HCT116 (cell line): ENCODE data around the gene NPFFR1. TPM values are rescaled to one million over a fixed set of nuclear protein-coding genes. Genes with fewer than 3 reads are reported as not detected.

Experiments used
- ATAC-seq: fragments of 200-7000 bp; cut with Tn5 transposase; 2 replicates; pipeline ENCODE4 v1.9.1; 2020; ENCODE audit warnings: mild to moderate bottlenecking, moderate library complexity
- BruUV-seq: library from RNA; stranded (reverse); fragments of 400-500 nt; replicated peaks from 2 replicates; lab custom pipeline; 2021; lab: Mats Ljungman, UMichigan
- CTCF ChIA-PET: fragments of 300-600 bp; sonication (Branson Sonifier 250); formaldehyde crosslinking; loops from one replicate; lab custom pipeline; 2021; ENCODE audit warnings: antibody characterized with exemption; lab: Charles Lee
- POLR2A ChIA-PET: fragments of 300-600, 350-600 bp; sonication (Branson Sonifier 250); formaldehyde crosslinking; loops from one replicate; lab custom pipeline; 2021; ENCODE audit warnings: antibody characterized with exemption; lab: Charles Lee
- RAD21 ChIA-PET, 2 experiments: fragments of 300-600 bp; sonication (Branson Sonifier 250); formaldehyde crosslinking; loops; one replicate each; lab custom pipeline; 2023; ENCODE audit warnings: low total read pairs in 2 of 2; ENCODE audit not compliant: uncharacterized antibody in 2 of 2, unreplicated experiment in 2 of 2, low non-redundant PET in 1 of 2; lab: Charles Lee
- DNase-seq: peaks from one replicate; pipeline ENCODE4 v3.0.0-alpha.2; 2010; ENCODE audit warnings: low read depth, low spot score
- H2AFZ ChIP-seq: fragments of 200-600 bp; shearing (Covaris generic), sonication (generic); 2 replicates; pipeline ENCODE4 v1.6.1; 2017; ENCODE audit warnings: low read depth, mixed run types, mixed read lengths, antibody characterized with exemption, low read length; ENCODE audit not compliant: poor library complexity, severe bottlenecking
- H3K27ac ChIP-seq: 2 replicates; pipeline ENCODE4 v1.5.1; 2012; ENCODE audit warnings: low read depth, low read length
- H3K27me3 ChIP-seq: fragments of 200-600 bp; sonication (generic); 2 replicates; pipeline ENCODE4 v1.6.1; 2016; ENCODE audit warnings: mixed run types, low read length, mixed read lengths; ENCODE audit not compliant: insufficient read depth
- H3K36me3 ChIP-seq, 2 experiments: fragments of 200-500 bp in 1 of 2; fragments of 200-600 bp in 1 of 2; sonication (Bioruptor generic) in 1 of 2; sonication (generic) in 1 of 2; 2 replicates each; pipeline versions ENCODE4 v1.5.1 to v1.6.1; 2014 to 2016; ENCODE audit warnings: low read length in 2 of 2, inconsistent platforms in 1 of 2, mixed read lengths in 1 of 2, mixed run types in 1 of 2; ENCODE audit not compliant: insufficient read depth in 2 of 2, control insufficient read depth in 1 of 2
- H3K4me1 ChIP-seq, 2 experiments: fragments of 200-600 bp in 1 of 2; sonication (generic) in 1 of 2; 2 replicates each; pipeline versions ENCODE4 v1.5.1 to v1.6.1; 2012 to 2017; ENCODE audit warnings: low read length in 2 of 2, inconsistent platforms in 1 of 2, mild to moderate bottlenecking in 1 of 2, mixed read lengths in 1 of 2, mixed run types in 1 of 2, moderate library complexity in 1 of 2; ENCODE audit not compliant: insufficient read depth in 2 of 2, control insufficient read depth in 1 of 2
- H3K4me2 ChIP-seq: fragments of 200-600 bp; sonication (generic); 2 replicates; pipeline ENCODE4 v1.6.1; 2017; ENCODE audit warnings: mixed run types, low read length, mixed read lengths
- H3K4me3 ChIP-seq, 2 experiments: fragments of 200-600 bp in 1 of 2; sonication (generic) in 1 of 2; replicated peaks in 1 of 2; 2 replicates each; pipeline ENCODE4 v1.5.1; 2011 to 2016; ENCODE audit warnings: low read length in 2 of 2, control low read depth in 1 of 2, low read depth in 1 of 2, mild to moderate bottlenecking in 1 of 2, mixed read lengths in 1 of 2, mixed run types in 1 of 2
- H3K79me2 ChIP-seq: fragments of 200-600 bp; sonication (generic); 2 replicates; pipeline ENCODE4 v1.6.1; 2017; ENCODE audit warnings: mild to moderate bottlenecking, mixed run types, low read length, moderate library complexity, mixed read lengths; ENCODE audit not compliant: insufficient read depth
- H3K9ac ChIP-seq: fragments of 200-600 bp; sonication (generic); 2 replicates; pipeline ENCODE4 v1.6.1; 2016; ENCODE audit warnings: low read length, mixed read lengths
- H3K9me2 ChIP-seq: fragments of 200-600 bp; sonication (generic), shearing (Covaris generic); 2 replicates; pipeline ENCODE4 v1.6.1; 2017; ENCODE audit warnings: mixed run types, mild to moderate bottlenecking, moderate library complexity; ENCODE audit not compliant: insufficient read depth
- H3K9me3 ChIP-seq, 2 experiments: fragments of 200-500 bp in 1 of 2; fragments of 200-600 bp in 1 of 2; sonication (Bioruptor generic) in 1 of 2; sonication (generic) in 1 of 2; 2 replicates each; pipeline ENCODE4 v1.6.1; 2014 to 2017; ENCODE audit warnings: low read length in 2 of 2, mixed read lengths in 2 of 2, inconsistent platforms in 1 of 2, low read depth in 1 of 2, mild to moderate bottlenecking in 1 of 2, mixed run types in 1 of 2, moderate library complexity in 1 of 2; ENCODE audit not compliant: control insufficient read depth in 1 of 2, insufficient read depth in 1 of 2
- H4K20me1 ChIP-seq: fragments of 200-600 bp; sonication (generic), shearing (Covaris generic); 2 replicates; pipeline ENCODE4 v1.6.1; 2017; ENCODE audit warnings: mixed run types, mild to moderate bottlenecking, moderate library complexity; ENCODE audit not compliant: insufficient read depth
- CEBPB ChIP-seq: IDR thresholded peaks from 2 replicates; pipeline ENCODE4 v1.6.1; 2012; ENCODE audit warnings: low read depth
- CTCF ChIP-seq, 3 experiments: fragments of 200-600 bp in 1 of 3; sonication (generic) in 1 of 3; IDR thresholded peaks in 2 of 3; conservative IDR thresholded peaks in 1 of 3; 2 replicates each; pipeline ENCODE4 v1.5.1; 2012 to 2017; ENCODE audit warnings: low read depth in 2 of 3, low read length in 2 of 3, antibody characterized with exemption in 1 of 3, borderline replicate concordance in 1 of 3, control low read depth in 1 of 3, mild to moderate bottlenecking in 1 of 3, mixed read lengths in 1 of 3, mixed run types in 1 of 3, moderate library complexity in 1 of 3; ENCODE audit not compliant: insufficient read depth in 1 of 3
- EGR1 ChIP-seq: IDR thresholded peaks from 2 replicates; pipeline ENCODE4 v1.6.1; 2012; ENCODE audit warnings: low read depth
- EZH2phosphoT487 ChIP-seq: fragments of 200-600 bp; IDR thresholded peaks from 2 replicates; pipeline ENCODE4 v1.6.1; 2018; ENCODE audit warnings: antibody characterized with exemption, borderline replicate concordance
- FOSL1 ChIP-seq: IDR thresholded peaks from 2 replicates; pipeline ENCODE4 v1.6.1; 2012; ENCODE audit warnings: low read depth
- MAX ChIP-seq: IDR thresholded peaks from 2 replicates; pipeline ENCODE4 v1.6.1; 2012
- POLR2A ChIP-seq: IDR thresholded peaks from 2 replicates; pipeline ENCODE4 v1.7.0; 2011; ENCODE audit warnings: borderline replicate concordance; ENCODE audit not compliant: insufficient read depth, insufficient read length; ENCODE audit errors: extremely low read depth
- REST ChIP-seq: IDR thresholded peaks from 2 replicates; pipeline ENCODE4 v1.6.1; 2012; ENCODE audit warnings: low read depth
- SIN3A ChIP-seq: IDR thresholded peaks from 2 replicates; pipeline ENCODE4 v1.6.1; 2012; ENCODE audit warnings: low read depth
- SRF ChIP-seq: IDR thresholded peaks from 2 replicates; pipeline ENCODE4 v1.6.1; 2012; ENCODE audit warnings: low read depth
- intact Hi-C: fragments of 100-400 bp; cut with micrococcal nuclease; formaldehyde crosslinking; loops from 2 replicates; pipeline ENCODE4 v1.10.0; 2022
- total RNA-seq: library from RNA; stranded (reverse); gene quantifications from one replicate; pipeline ENCODE4 v1.2.1, GENCODE V29; 2021; ENCODE audit not compliant: unreplicated experiment

Gene NPFFR1
- total RNA-seq, 1 experiment from 2014 or later, result 0.02 TPM

GRCh38 chr10:70227548-70228320 is 56.1 kb downstream of the NPFFR1 start:
- intact Hi-C loops, result no loop called here
- Histone ChIP-seq H2AFZ (no peak overlapping the region), H3K27ac (no peak overlapping the region), H3K9me3 (no peaks in the 10 kb centered on the region), H3K36me3 (peaks cover 3 to 19% of the 10 kb centered on the region in 2 experiments; a peak in 2 of 4 replicates), H3K4me2 (no peak overlapping the region), H3K27me3 (no peaks in the 10 kb centered on the region), H4K20me1 (no peaks in the 10 kb centered on the region; the same call in 1 of the 2 replicates), H3K4me3 (no peak overlapping the region), H3K4me1 (peaks cover 12 to 34% of the 10 kb centered on the region in 2 experiments; a peak in 3 of 4 replicates), H3K79me2 (peaks cover 98% of the 10 kb centered on the region), H3K9ac (no peak overlapping the region), H3K9me2 (no peaks in the 10 kb centered on the region)
- TF ChIP-seq EZH2phosphoT487 (no peak), REST (no peak), MAX (no peak), POLR2A (no peak), SRF (no peak), EGR1 (no peak), CTCF (IDR thresholded peaks at IDR 0.05 in 2 of 3, conservative IDR thresholded peaks at IDR 0.05 in 1 of 3; ENCODE audit: borderline replicate concordance in 1 of 3, insufficient read depth in 1 of 3, low read depth in 2 of 3, low read length in 2 of 3) (no peak), SIN3A (no peak), FOSL1 (no peak), CEBPB (no peak)
- ChIA-PET POLR2A (no interaction called here), RAD21 (no interaction called here), CTCF (interaction anchor here (1.4 to 2.4 kb wide), 2 partner anchors 81 to 137 kb away, joined by 6 to 10 read pairs; partner anchors contain the start of gene TYSND1)
- BruUV-seq, result no TSS peak
- DNase-seq, result no peak
- ATAC-seq, result no peak
